Measurements from ENCODE around the gene IPO13.

Gene IPO13

DNA sequence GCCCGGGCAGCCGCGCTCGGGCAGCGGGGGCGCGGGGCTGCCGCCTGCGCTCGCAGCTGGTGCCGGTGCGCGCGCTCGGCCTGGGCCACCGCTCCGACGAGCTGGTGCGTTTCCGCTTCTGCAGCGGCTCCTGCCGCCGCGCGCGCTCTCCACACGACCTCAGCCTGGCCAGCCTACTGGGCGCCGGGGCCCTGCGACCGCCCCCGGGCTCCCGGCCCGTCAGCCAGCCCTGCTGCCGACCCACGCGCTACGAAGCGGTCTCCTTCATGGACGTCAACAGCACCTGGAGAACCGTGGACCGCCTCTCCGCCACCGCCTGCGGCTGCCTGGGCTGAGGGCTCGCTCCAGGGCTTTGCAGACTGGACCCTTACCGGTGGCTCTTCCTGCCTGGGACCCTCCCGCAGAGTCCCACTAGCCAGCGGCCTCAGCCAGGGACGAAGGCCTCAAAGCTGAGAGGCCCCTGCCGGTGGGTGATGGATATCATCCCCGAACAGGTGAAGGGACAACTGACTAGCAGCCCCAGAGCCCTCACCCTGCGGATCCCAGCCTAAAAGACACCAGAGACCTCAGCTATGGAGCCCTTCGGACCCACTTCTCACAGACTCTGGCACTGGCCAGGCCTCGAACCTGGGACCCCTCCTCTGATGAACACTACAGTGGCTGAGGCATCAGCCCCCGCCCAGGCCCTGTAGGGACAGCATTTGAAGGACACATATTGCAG lies 10.2 kb upstream of the IPO13 start:
- no peak for DNase-seq (ENCODE audit: extremely low read depth, low read depth)
- TF ChIP-seq, protein P1, sequence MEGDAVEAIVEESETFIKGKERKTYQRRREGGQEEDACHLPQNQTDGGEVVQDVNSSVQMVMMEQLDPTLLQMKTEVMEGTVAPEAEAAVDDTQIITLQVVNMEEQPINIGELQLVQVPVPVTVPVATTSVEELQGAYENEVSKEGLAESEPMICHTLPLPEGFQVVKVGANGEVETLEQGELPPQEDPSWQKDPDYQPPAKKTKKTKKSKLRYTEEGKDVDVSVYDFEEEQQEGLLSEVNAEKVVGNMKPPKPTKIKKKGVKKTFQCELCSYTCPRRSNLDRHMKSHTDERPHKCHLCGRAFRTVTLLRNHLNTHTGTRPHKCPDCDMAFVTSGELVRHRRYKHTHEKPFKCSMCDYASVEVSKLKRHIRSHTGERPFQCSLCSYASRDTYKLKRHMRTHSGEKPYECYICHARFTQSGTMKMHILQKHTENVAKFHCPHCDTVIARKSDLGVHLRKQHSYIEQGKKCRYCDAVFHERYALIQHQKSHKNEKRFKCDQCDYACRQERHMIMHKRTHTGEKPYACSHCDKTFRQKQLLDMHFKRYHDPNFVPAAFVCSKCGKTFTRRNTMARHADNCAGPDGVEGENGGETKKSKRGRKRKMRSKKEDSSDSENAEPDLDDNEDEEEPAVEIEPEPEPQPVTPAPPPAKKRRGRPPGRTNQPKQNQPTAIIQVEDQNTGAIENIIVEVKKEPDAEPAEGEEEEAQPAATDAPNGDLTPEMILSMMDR (IDR thresholded peaks at IDR 0.05; ENCODE audit: low read depth, low read length) = no peak; the same call in 1 of the 2 replicates

DNA sequence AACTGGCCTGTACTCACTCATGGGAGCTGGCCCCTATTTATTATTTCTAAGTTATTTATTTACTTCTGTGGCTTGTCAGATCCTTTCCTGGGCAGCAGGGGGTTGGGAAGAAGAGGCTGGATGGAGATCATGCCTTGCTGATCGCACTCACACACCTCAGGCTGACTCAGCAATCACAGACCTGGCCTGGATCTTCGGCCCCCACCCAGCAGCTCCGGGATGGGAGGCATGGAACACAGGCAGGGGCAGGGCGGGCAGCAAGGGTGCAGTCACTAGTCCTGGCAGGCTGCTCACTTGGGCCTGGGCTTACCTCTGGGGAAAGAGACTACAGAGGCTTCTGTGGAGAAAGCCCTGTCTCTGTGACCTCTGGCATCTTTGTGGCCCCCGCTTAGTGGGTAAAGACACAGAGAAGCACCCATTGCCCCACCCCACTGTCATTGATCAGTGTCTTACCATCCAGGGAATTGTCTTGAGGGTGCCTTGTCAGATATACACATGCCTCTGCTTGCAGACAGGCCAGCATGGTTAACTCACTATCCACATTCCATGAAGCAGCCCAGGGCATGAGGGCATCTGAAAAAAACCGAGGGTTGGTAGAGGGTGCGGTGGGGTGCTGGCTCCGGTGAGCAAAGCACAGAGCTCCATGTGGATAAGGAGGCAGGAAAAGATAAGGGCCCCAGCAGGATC lies 9.4 kb upstream of the IPO13 start:
- no peak for DNase-seq (ENCODE audit: extremely low read depth, low read depth)
- TF ChIP-seq, protein P1 (IDR thresholded peaks at IDR 0.05; ENCODE audit: low read depth, low read length) = no peak

DNA sequence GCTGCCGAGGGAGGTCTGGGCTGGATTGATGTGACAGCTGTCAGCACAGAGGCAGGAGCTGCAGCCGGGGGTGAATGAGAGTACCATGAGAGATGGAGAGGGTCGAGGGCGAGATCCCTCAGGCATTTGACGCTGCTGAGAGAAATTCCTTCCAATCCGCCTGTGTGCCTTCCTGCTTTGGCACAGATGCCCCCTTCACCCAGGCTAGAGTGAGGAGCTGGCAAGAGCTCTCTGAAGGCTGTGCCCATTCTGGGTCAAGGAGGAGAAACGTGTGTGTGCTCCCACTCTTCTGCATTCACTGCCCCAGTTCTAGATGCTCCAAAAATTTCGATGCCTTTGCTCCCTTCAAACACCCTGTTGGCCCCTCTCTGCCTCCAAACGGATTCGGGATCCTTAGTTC lies 8.4 kb upstream of the IPO13 start:
- DNase-seq (ENCODE audit: extremely low read depth, low read depth) = no peak
- TF ChIP-seq, protein P1 (IDR thresholded peaks at IDR 0.05; ENCODE audit: low read depth, low read length) = no peak

DNA sequence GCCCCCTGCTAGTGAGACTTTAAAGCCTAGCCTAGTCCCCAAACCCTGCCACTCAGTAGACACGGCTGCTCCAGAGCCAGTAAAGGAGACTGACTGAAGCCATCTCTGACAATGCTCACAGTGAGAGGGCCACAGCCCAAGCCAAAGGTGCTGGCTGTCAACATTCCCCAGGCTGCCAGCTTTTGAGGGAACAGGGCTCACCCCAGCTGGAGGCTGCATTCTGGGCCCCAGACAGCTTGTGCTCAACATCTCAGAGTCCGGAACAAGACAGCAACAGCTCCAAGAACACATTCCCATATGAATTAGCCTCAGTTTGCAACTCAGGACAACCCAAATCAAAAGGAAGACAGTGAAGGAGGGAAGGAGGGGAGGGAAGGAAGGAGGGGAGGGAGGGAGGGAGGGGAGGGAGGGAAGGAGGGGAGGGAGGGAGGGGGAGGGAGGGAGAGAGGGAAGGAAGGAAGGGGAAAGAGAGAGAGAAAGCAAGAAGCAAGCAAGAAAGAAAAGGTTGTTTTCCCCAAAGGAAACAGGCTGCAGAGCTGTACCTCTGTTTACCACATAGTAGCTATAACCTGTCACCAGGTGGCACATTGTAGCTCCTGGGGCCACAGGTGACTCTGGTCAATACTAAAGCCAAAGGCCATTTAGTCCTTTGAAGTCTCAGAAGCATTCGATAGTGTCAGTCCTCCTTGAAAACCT lies 7.7 kb upstream of the IPO13 start:
- no peak for DNase-seq (ENCODE audit: extremely low read depth, low read depth)
- TF ChIP-seq, protein P1 (IDR thresholded peaks at IDR 0.05; ENCODE audit: low read depth, low read length) = no peak

DNA sequence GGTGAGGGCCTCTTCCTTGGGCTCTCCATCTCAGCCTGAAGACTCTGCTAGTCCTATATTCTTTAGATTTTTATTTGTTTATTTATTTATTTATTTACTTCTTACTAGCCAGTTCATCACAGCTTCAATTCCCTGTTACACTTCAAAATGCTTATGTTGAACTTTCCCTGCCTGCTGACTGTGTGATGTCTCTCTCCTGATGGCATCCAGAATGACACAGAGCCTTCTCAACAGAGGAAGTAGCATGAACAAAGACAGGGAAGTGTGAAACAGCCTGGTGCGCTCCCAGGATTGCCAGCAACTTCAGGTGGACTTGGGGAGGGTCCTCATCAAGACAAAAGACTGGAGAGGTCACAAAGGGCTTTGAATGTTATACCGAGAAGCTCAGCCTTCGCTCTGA lies 4.3 kb upstream of the IPO13 start:
- TF ChIP-seq, protein P1 (IDR thresholded peaks at IDR 0.05; ENCODE audit: low read depth, low read length) = no peak
- DNase-seq (ENCODE audit: extremely low read depth, low read depth) = no peak

DNA sequence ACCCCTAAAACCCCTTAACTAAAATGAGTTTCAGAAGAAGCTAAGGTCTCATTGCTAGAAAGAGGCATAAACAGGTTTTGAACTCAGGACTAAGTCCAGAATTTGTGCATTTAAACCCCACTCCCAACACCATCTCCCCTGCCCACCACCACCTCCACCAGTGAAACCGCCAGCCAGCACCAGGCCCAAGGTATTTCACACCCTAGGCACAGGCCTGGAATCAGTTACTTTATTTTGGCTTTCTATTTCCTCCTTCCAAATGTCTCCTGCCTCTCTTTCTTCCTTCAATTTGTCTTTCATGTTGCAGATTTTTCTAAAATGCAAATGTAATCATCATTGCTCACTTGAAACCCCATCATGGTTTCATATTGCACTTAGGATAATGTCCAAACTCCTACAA lies 1.9 kb upstream of the IPO13 start:
- DNase-seq (ENCODE audit: extremely low read depth, low read depth) = no peak
- TF ChIP-seq, protein P1 (IDR thresholded peaks at IDR 0.05; ENCODE audit: low read depth, low read length) = no peak

Data from AG09319 (cell line).